AG09309 (cell line): ENCODE measurements around the gene RHEBL1.

Experiments
- DNase-seq: peaks from one replicate; pipeline ENCODE4 v3.0.0-alpha.2; 2010; ENCODE audit warnings: low read depth
- H3K4me3 ChIP-seq: 2 replicates; pipeline ENCODE4 v1.5.1; 2011; ENCODE audit warnings: mild to moderate bottlenecking, low read depth, low read length, moderate library complexity; ENCODE audit not compliant: control insufficient read depth
- TF ChIP-seq, protein P1 (sequence below): IDR thresholded peaks from 2 replicates; pipeline ENCODE4 v1.5.1; 2011; ENCODE audit warnings: mild to moderate bottlenecking, low read depth, low read length, inconsistent platforms; ENCODE audit not compliant: insufficient read depth, control insufficient read depth; ENCODE audit errors: missing control alignments

Gene RHEBL1

DNA sequence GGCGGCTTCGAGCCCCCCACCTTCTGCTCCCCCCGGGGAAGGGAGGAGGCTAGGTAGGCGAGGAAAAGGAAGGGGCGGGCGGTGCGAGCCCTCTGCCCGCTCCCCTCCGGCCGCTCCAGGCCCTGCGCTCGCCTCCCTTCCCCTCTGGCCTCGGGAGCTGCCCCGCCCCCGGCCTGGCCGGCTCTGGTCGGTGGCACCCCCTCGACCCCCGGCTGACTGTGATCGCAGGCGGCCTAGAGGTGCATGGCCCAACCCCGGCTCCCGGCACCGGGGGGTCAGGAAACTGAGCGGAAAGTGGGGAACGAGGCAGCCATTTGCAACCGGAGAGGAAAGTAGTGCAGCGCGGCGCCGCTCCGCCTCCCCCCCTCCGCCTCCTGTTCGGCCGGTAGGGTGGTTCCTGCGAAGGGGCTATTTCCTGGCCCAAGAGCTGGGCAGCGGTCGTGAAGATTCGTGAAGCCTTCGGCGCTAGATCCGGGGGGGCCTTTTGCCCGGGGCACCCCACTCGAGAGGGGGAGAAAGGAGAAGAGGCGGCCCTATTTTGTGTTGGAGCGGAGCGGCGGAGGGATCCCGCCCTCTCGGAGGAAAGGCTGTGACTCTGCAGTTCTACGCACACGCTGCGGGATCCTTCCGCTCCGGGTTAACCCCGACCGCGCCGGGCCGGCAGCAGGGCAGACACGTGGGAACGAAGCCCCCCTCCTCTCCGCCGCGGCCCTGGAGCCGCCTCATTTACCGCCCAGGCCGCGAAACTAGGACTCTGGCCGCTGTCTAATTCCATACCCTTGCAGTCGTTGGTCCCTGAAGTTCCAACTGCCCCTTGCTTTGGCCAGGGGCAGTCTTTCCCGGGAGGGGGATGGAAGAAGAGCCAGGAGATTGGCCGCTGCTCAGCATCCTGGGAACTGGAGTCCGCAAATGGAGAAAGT is 9.3 kb downstream of the RHEBL1 start, which contains the start of gene KMT2D:
KMT2D (minus strand) TSS at position 558 of the 920 bp plus-strand sequence. CDS start 5,470 bp downstream, outside the sequence.
- peak within 1 kb of the TSS; percentile 88 for H3K4me3 ChIP-seq
- peak; percentile 91 for DNase-seq
- TF ChIP-seq, protein P1, sequence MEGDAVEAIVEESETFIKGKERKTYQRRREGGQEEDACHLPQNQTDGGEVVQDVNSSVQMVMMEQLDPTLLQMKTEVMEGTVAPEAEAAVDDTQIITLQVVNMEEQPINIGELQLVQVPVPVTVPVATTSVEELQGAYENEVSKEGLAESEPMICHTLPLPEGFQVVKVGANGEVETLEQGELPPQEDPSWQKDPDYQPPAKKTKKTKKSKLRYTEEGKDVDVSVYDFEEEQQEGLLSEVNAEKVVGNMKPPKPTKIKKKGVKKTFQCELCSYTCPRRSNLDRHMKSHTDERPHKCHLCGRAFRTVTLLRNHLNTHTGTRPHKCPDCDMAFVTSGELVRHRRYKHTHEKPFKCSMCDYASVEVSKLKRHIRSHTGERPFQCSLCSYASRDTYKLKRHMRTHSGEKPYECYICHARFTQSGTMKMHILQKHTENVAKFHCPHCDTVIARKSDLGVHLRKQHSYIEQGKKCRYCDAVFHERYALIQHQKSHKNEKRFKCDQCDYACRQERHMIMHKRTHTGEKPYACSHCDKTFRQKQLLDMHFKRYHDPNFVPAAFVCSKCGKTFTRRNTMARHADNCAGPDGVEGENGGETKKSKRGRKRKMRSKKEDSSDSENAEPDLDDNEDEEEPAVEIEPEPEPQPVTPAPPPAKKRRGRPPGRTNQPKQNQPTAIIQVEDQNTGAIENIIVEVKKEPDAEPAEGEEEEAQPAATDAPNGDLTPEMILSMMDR = peak; percentile 38

DNA sequence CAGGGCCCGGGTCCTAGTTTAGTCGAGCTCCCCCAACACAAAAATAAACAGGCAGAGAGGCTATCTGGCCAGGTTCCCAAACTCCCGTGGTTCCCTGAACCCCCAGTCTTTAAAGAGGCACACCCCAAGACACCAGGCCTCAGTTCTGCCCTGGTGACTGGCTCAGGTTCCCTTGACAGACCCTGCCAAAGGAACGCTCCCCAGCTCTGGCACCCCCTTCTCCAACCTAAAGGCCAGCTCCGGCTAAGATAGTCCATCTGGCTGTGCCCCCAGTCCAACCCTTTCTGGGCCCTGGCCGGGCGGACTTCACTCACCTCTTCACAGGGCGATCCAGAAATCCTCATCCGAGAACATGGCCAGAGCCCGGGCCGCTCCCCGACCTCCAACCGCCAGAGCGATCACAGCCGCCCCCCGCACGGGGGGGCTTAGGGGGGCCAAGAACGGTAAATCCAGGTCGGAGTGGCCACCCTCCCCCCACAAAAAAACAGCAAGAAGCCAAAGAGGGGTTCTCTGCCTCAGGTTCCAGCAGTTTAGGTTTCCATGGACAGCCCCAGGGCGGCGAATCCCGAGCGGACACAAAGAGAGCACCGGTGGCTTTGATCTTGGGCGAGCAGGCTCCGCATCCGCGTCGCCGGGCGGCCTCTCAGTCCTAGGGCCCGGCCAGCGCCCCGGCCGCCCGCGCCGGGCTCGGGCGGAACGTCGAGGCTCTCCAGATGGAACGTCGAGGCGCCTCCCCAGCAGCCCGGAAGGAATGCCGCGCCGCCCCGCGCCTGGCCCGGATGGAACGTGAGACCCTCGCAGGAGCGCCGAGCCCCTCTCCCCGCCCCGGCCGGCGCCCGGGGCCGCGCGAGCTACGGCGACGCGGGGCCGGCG is 10.2 kb downstream of the RHEBL1 start:
- TF ChIP-seq, protein P1 = no peak
- DNase-seq = no peak
- H3K4me3 ChIP-seq = peak overlapping the region; percentile 88

DNA sequence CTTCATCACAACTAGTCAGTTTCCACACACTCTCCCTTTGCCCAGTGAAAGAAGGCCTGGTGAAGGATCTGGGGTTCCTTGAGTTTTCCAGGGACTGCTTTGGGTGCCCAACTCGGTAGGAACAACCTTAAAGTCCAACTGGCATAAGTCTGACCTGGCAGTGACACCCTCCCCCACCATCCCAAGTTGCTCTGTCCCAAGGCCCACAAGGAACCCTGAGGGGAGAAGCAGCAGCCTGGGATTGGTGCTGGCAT is 10.8 kb downstream of the RHEBL1 start:
- no peak for DNase-seq
- peak overlapping the region; percentile 88 for H3K4me3 ChIP-seq
- TF ChIP-seq, protein P1 = no peak

DNA sequence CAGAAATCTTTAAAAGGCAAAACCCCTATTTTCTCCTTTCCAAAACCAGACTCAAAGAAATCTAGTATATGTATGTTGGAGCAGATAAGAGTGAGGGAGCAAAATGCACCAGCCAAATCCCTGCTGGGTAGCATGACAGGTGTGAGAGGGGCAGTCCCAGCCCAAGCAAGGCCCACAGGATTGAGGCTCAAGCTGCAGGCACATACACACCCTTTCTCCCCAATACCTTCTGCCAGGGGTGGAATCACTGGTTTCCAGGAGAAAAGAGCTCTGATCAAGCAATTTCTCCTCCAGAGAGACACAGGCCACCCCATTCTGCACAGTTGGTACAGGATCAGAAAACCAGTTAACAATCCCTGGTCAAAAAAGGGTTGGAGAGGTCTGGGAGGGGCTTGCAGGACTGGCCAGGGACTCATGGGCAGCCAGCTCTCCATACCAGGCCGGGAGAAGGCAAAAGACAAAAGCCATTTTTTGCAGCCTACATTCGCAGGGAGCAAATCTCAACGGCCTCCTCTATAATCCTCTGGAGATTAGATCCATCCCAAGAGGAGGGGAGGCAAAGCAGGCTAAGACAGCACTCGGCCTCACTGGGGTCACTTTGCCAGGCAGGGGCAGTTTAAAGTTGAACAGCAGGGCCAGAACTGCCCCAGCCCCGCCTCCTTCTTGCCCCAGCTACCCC is 11.3 kb downstream of the RHEBL1 start:
- TF ChIP-seq, protein P1 = no peak
- peak overlapping the region; percentile 88 for H3K4me3 ChIP-seq
- DNase-seq = no peak

DNA sequence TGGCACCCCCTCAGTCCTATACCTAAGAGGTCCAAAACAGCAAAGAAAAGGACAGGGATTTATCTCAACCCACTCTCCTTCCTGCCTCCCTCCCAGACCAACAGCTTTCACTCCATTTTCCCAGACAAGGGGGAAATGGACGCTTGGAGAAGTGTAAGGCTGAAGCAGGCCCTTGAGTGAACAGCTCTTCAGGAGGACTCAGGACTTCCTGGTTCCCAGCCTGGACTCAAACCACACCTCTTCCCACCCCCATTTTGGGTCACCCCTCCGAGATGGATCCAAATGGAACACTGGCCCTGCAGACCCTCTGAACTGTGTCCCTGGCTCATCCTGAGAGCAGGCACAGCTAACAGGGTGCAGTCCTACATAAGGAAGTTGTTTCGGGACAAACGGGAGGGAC is 11.9 kb downstream of the RHEBL1 start:
- DNase-seq = no peak
- peak overlapping the region; percentile 88 for H3K4me3 ChIP-seq
- TF ChIP-seq, protein P1 = no peak

DNA sequence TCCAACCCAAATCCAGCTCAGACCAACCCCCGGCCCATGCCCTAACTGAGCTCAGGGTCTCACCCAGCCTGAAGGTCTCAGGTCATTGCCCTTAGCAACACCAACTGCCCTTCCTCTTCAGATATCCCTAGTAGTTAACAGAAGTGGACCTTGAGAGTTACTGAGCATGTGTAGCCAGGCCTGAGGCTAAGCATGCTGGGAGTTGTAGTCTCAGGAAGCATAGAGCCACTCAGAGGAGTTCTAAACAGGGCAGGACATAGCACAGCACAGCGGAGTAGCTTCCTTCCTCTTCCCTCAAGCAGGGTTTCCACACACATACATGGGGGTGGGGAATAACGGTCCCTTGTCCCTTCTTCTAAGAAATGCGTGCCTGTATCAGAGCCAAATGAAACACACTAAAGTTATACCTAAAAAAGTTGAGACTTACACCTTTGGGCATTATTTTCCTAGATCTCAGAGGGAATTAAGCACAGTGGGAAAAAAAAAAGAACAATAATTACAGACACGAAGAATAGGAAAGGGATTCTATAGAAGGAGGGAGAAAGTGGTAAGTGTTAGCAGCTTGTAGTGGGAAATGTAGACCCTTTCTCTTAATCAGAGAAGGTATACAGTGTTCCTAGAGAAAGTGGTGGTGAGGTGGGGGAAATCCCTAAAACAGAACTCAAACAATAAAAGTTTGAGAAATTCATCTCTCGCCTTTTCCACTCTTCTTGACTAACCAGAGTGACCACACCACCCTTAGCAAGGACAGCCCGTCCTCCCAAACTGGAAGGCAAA is 13.6 kb downstream of the RHEBL1 start:
- peak overlapping the region; percentile 2 for H3K4me3 ChIP-seq
- DNase-seq = peak; percentile 21

More for the DNA sequence above, 13.6 kb downstream of the RHEBL1 start:
- TF ChIP-seq, protein P1 = no peak
